Neuronal stem cell (in vitro differentiated cells): ENCODE results near the gene XXYLT1.

ENCODE experiments used
- DNase-seq: peaks from one replicate; pipeline ENCODE4 v3.0.0-alpha.2; 2013; ENCODE audit warnings: low spot score
- H2AFZ ChIP-seq: one replicate; pipeline ENCODE4 v1.6.1; 2013; ENCODE audit warnings: mild to moderate bottlenecking, low read length, inconsistent platforms
- H2AK5ac ChIP-seq: 2 replicates; pipeline ENCODE4 v1.6.1; 2013; ENCODE audit warnings: low read depth, mild to moderate bottlenecking, inconsistent platforms, low read length, moderate library complexity, mixed read lengths
- H2BK120ac ChIP-seq: 2 replicates; pipeline ENCODE4 v1.6.1; 2013; ENCODE audit warnings: low read depth, mild to moderate bottlenecking, inconsistent platforms, low read length, moderate library complexity, mixed read lengths
- H2BK12ac ChIP-seq: one replicate; pipeline ENCODE4 v1.6.1; 2013; ENCODE audit warnings: low read length, inconsistent platforms
- H2BK15ac ChIP-seq: 2 replicates; pipeline ENCODE4 v1.6.1; 2013; ENCODE audit warnings: mild to moderate bottlenecking, low read length, inconsistent platforms, mixed read lengths
- H2BK5ac ChIP-seq: one replicate; pipeline ENCODE4 v1.6.1; 2013; ENCODE audit warnings: inconsistent platforms, mild to moderate bottlenecking, low read length, moderate library complexity
- H3K14ac ChIP-seq: one replicate; pipeline ENCODE4 v1.6.1; 2013; ENCODE audit warnings: low read length, inconsistent platforms
- H3K18ac ChIP-seq: 2 replicates; pipeline ENCODE4 v1.6.1; 2013; ENCODE audit warnings: low read length, inconsistent platforms
- H3K23ac ChIP-seq: 2 replicates; pipeline ENCODE4 v1.6.1; 2013; ENCODE audit warnings: low read depth, mild to moderate bottlenecking, mixed read lengths, low read length, inconsistent platforms; ENCODE audit not compliant: poor library complexity
- H3K27ac ChIP-seq: replicated peaks from 3 replicates; pipeline ENCODE4 v1.5.1; 2013; ENCODE audit warnings: low read length, inconsistent platforms
- H3K27me3 ChIP-seq, 3 experiments: 2 replicates each; pipeline ENCODE4 v1.6.1; 2013; ENCODE audit warnings: low read length in 3 of 3, mild to moderate bottlenecking in 2 of 3, inconsistent platforms in 1 of 3, low read depth in 1 of 3, mixed read lengths in 1 of 3, moderate library complexity in 1 of 3; ENCODE audit not compliant: control insufficient read depth in 3 of 3, insufficient read depth in 3 of 3
- H3K36me3 ChIP-seq, 2 donors: replicated peaks in 1 of 2; 2 replicates each; pipeline ENCODE4 v1.6.1; 2013; ENCODE audit warnings: low read length in 2 of 2; ENCODE audit not compliant: control insufficient read depth in 2 of 2, insufficient read depth in 2 of 2
- H3K4ac ChIP-seq: 2 replicates; pipeline ENCODE4 v1.6.1; 2013; ENCODE audit warnings: inconsistent platforms, mild to moderate bottlenecking, low read length, moderate library complexity
- H3K4me1 ChIP-seq, 2 donors: 1 replicate in 1 of 2; 2 replicates in 1 of 2; pipeline ENCODE4 v1.6.1; 2013; ENCODE audit warnings: low read length in 2 of 2, low read depth in 1 of 2; ENCODE audit not compliant: control insufficient read depth in 2 of 2, insufficient read depth in 1 of 2
- H3K4me2 ChIP-seq: one replicate; pipeline ENCODE4 v1.6.1; 2013; ENCODE audit warnings: mild to moderate bottlenecking, low read length, inconsistent platforms; ENCODE audit not compliant: insufficient read depth, poor library complexity, severe bottlenecking
- H3K4me3 ChIP-seq, 2 donors: 2 replicates each; pipeline ENCODE4 v1.5.1; 2013; ENCODE audit warnings: low read length in 2 of 2, mild to moderate bottlenecking in 2 of 2, inconsistent platforms in 1 of 2, moderate library complexity in 1 of 2
- H3K79me1 ChIP-seq: one replicate; pipeline ENCODE4 v1.6.1; 2013; ENCODE audit warnings: low read depth, mild to moderate bottlenecking, inconsistent platforms, low read length, moderate library complexity
- H3K9ac ChIP-seq: one replicate; pipeline ENCODE4 v1.6.1; 2013; ENCODE audit warnings: mild to moderate bottlenecking, low read depth, low read length, inconsistent platforms; ENCODE audit not compliant: poor library complexity
- H3K9me3 ChIP-seq, 2 donors: replicated peaks in 1 of 2; 2 replicates each; pipeline versions ENCODE3 to v1.6.1; 2013; ENCODE audit warnings: low read length in 2 of 2, mild to moderate bottlenecking in 2 of 2, inconsistent platforms in 1 of 2, low read depth in 1 of 2, mixed read lengths in 1 of 2, moderate library complexity in 1 of 2; ENCODE audit not compliant: control insufficient read depth in 2 of 2, insufficient read depth in 1 of 2
- H4K8ac ChIP-seq: one replicate; pipeline ENCODE4 v1.6.1; 2013; ENCODE audit warnings: low read depth, mild to moderate bottlenecking, inconsistent platforms, low read length, moderate library complexity
- H4K91ac ChIP-seq: one replicate; pipeline ENCODE4 v1.6.1; 2013; ENCODE audit warnings: low read length, low read depth, mild to moderate bottlenecking, inconsistent platforms; ENCODE audit not compliant: poor library complexity
- WGBS, 2 donors: extraction: QIAGEN DNeasy Blood & Tissue Kit; methylation state at CpG; one replicate each; pipeline ENCODE4 v1.1.7; 2013; ENCODE audit warnings: missing lambda C conversion rate in 2 of 2, mixed read lengths in 1 of 2; ENCODE audit not compliant: insufficient read length in 2 of 2, insufficient replicate concordance in 1 of 2; ENCODE audit errors: extremely low coverage in 2 of 2; 5-methylcytosine and 5-hydroxymethylcytosine counted together

Gene XXYLT1

GRCh38 chr3:195149292-195150030 is 121.5 kb downstream of the XXYLT1 start:
- Histone ChIP-seq H4K8ac (no peak overlapping the region), H3K4me2 (no peak overlapping the region), H3K79me1 (peaks cover 2% of the 10 kb centered on the region), H3K9me3 (no peaks in the 10 kb centered on the region), H3K4me3 (no peak overlapping the region), H3K23ac (no peak overlapping the region), H3K27ac (no peak overlapping the region), H2BK120ac (no peak overlapping the region), H3K36me3 (peaks cover 0 to 5% of the 10 kb centered on the region in 2 donors), H2BK15ac (no peak overlapping the region), H2BK12ac (no peak overlapping the region), H3K4ac (no peak overlapping the region), H3K18ac (peak overlapping the region; percentile 1), H3K27me3 (no peaks in the 10 kb centered on the region), H2AFZ (no peak overlapping the region), H3K4me1 (peaks cover 24 to 33% of the 10 kb centered on the region in 2 donors), H2AK5ac (peak overlapping the region; percentile 41), H3K14ac (no peak overlapping the region), H2BK5ac (no peak overlapping the region), H3K9ac (no peak overlapping the region), H4K91ac (no peak overlapping the region)
- no CpG with 5 or more reads among the region's 15 CpGs for WGBS, 2 donors
- no peak for DNase-seq

DNA sequence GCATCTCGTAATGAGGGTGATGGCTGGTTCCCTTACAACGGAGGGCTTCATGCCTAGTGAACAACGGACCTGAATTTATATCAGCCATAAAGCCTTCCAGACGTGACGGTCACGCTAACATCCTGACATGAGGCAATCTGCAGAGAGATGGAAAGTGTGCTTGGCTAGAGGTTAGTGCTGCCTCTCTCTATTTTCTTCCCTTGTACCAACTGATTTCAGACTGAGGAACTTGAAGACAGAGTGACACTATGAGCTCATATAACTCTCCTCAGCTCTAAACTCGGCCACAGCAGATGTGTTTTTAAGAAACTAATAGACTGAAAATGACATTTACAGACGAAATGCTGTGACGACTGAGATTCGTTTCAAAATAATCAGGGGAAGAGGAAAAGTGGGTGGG is 122.4 kb downstream of the XXYLT1 start:
- Histone ChIP-seq H2BK15ac (no peak overlapping the region), H3K27ac (no peak overlapping the region), H3K18ac (no peak overlapping the region), H3K79me1 (peaks cover 2% of the 10 kb centered on the region), H3K36me3 (no peaks in the 10 kb centered on the region), H3K4me3 (no peak overlapping the region), H2BK12ac (no peak overlapping the region), H3K4me2 (no peak overlapping the region), H3K4me1 (peaks cover 23 to 24% of the 10 kb centered on the region in 2 donors), H2BK5ac (no peak overlapping the region), H3K14ac (no peak overlapping the region), H3K4ac (no peak overlapping the region), H3K9ac (no peak overlapping the region), H4K91ac (no peak overlapping the region), H2AK5ac (no peak overlapping the region), H3K9me3 (no peaks in the 10 kb centered on the region), H2AFZ (no peak overlapping the region), H4K8ac (no peak overlapping the region), H2BK120ac (no peak overlapping the region), H3K23ac (no peak overlapping the region), H3K27me3 (no peaks in the 10 kb centered on the region)
- no peak for DNase-seq
- WGBS, 2 donors = no CpG with 5 or more reads among the region's 10 CpGs

GRCh38 chr3:195147649-195148080 is 123.3 kb downstream of the XXYLT1 start:
- H3K9me3 ChIP-seq = no peaks in the 10 kb centered on the region
- H3K4me1 ChIP-seq = peaks cover 15 to 18% of the 10 kb centered on the region in 2 donors
- H3K4me3 ChIP-seq = no peak overlapping the region
- no peak overlapping the region for H3K4ac ChIP-seq
- no peak overlapping the region for H2AFZ ChIP-seq
- no CpG with 5 or more reads among the region's 17 CpGs for WGBS, 2 donors
- H4K8ac ChIP-seq = no peak overlapping the region
- no peaks in the 10 kb centered on the region for H3K36me3 ChIP-seq
- peak overlapping the region; percentile 53 for H2BK15ac ChIP-seq
- no peaks in the 10 kb centered on the region for H3K27me3 ChIP-seq
- H3K14ac ChIP-seq = no peak overlapping the region
- H4K91ac ChIP-seq = no peak overlapping the region
- H3K4me2 ChIP-seq = no peak overlapping the region
- no peak for DNase-seq
- H2BK5ac ChIP-seq = no peak overlapping the region
- peaks cover 2% of the 10 kb centered on the region for H3K79me1 ChIP-seq
- H2BK120ac ChIP-seq = no peak overlapping the region
- no peak overlapping the region for H2AK5ac ChIP-seq
- no peak overlapping the region for H3K9ac ChIP-seq
- no peak overlapping the region for H3K27ac ChIP-seq
- no peak overlapping the region for H3K18ac ChIP-seq
- H3K23ac ChIP-seq = no peak overlapping the region
- no peak overlapping the region for H2BK12ac ChIP-seq

- no peak overlapping the region for H3K18ac ChIP-seq
- H3K9me3 ChIP-seq = peaks cover 0 to 3% of the 10 kb centered on the region in 2 donors
- H3K9ac ChIP-seq = no peak overlapping the region
- DNase-seq = no peak
- no peak overlapping the region for H2AFZ ChIP-seq
- no peak overlapping the region for H4K8ac ChIP-seq
- H3K27ac ChIP-seq = no peak overlapping the region
- no peaks in the 10 kb centered on the region for H3K27me3 ChIP-seq
- H2BK12ac ChIP-seq = no peak overlapping the region
- H3K4me3 ChIP-seq = no peak overlapping the region
- H2BK120ac ChIP-seq = no peak overlapping the region
- WGBS, 2 donors = no CpG with 5 or more reads among the region's 8 CpGs
- H3K14ac ChIP-seq = no peak overlapping the region
- no peak overlapping the region for H2BK15ac ChIP-seq
- no peak overlapping the region for H3K23ac ChIP-seq
- H3K36me3 ChIP-seq = no peaks in the 10 kb centered on the region
- no peak overlapping the region for H2AK5ac ChIP-seq
- no peak overlapping the region for H2BK5ac ChIP-seq
- peaks cover 12 to 14% of the 10 kb centered on the region in 2 donors for H3K4me1 ChIP-seq
- H3K4ac ChIP-seq = no peak overlapping the region
- H3K4me2 ChIP-seq = no peak overlapping the region
- peaks cover 2% of the 10 kb centered on the region for H3K79me1 ChIP-seq
- no peak overlapping the region for H4K91ac ChIP-seq
Observed at GRCh38 chr3:195146131-195146530, 124.8 kb downstream of the XXYLT1 start.
